HL-60 (cell line): ENCODE results near the gene TBX4.

Experiments
- POLR2AphosphoS5 ChIP-seq: IDR thresholded peaks from 2 replicates; pipeline ENCODE4 v1.6.1; 2012; ENCODE audit warnings: low read depth
- TF ChIP-seq, protein P1 (sequence below): IDR thresholded peaks from one replicate; pipeline ENCODE4 v1.5.1; 2011; ENCODE audit warnings: low read length, control low read depth, inconsistent platforms; ENCODE audit not compliant: insufficient read depth

DNA sequence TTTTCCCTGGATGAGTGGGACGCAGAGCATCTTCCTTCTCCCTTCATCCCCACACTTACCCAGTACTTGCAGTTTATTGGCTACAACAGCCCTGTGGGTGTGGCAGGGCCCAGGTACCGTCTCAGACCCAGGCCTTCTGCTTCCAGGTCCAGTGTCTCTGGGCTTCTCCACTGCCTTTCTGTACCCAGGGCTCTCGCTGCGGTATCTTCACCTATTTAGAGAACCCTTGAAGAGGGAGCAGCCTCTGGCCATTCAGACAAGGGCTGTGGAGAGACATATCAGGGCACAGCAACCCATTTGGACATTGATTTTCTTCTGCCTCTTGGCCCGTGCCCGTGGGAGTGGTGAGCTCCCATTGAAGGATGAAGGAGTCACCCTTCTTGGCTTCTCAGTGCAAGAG, 17.3 kb downstream of the TBX4 start:
- TF ChIP-seq, protein P1, sequence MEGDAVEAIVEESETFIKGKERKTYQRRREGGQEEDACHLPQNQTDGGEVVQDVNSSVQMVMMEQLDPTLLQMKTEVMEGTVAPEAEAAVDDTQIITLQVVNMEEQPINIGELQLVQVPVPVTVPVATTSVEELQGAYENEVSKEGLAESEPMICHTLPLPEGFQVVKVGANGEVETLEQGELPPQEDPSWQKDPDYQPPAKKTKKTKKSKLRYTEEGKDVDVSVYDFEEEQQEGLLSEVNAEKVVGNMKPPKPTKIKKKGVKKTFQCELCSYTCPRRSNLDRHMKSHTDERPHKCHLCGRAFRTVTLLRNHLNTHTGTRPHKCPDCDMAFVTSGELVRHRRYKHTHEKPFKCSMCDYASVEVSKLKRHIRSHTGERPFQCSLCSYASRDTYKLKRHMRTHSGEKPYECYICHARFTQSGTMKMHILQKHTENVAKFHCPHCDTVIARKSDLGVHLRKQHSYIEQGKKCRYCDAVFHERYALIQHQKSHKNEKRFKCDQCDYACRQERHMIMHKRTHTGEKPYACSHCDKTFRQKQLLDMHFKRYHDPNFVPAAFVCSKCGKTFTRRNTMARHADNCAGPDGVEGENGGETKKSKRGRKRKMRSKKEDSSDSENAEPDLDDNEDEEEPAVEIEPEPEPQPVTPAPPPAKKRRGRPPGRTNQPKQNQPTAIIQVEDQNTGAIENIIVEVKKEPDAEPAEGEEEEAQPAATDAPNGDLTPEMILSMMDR: no peak
- no peak for TF ChIP-seq POLR2AphosphoS5
